AG08395 (cell line): ENCODE data around the gene AADACL2.
"Not testable (repeated sequence)": the region's sequence is repeated elsewhere in the genome, so short reads cannot be mapped to it uniquely, and the experiment has no call there.

Source experiments
- DNase-seq: peaks from one replicate; pipeline ENCODE4 v3.0.0; 2012; ENCODE audit warnings: mixed read lengths, low spot score

The AADACL2 gene

DNA sequence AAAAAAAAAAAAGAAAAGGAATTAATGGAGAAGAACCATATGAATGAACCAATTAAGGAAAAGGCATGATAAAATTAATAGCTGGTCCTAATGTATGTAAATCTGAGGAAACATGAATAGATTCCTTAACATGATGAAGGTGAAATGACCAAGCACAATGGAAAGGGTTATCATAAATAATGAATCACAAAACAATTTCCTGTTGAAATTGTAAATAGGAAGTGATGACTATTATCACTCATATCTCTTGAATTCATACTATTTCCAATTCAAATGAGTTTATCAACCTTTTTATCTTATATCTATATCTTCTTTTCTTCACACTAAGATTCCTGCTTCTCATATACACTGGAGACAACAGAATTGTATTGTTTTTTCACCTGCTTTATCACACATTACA is 32.0 kb downstream of the AADACL2 start:
- no peak for DNase-seq

GRCh38 chr3:151766454-151766853 is 32.7 kb downstream of the AADACL2 start:
- DNase-seq: peak; percentile 4

DNA sequence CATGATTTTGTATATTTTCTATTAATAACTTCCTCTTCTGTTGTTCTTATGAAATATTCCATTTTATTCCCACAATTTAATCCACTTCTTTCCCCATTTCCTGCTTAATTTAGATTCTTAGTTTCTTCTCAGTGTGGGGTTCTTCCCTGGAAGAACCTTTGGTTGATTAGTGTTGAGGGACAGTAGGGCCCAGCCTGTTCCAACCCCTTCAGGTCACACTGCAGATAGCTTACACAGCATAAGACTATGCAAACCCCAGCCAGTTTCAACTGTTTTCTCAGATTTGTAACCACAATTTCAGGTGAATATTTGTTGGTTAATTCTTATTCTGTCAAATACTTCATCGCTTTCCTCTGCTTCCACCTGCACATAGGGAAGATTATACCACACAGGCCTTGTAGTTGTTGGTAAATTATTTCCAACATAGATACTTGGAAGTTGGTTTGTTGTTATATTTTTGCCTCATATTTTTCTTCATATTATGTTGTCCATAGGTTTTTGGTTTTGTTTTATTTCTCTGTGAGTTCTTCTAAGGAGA is 34.7 kb downstream of the AADACL2 start:
- DNase-seq: no peak

DNA sequence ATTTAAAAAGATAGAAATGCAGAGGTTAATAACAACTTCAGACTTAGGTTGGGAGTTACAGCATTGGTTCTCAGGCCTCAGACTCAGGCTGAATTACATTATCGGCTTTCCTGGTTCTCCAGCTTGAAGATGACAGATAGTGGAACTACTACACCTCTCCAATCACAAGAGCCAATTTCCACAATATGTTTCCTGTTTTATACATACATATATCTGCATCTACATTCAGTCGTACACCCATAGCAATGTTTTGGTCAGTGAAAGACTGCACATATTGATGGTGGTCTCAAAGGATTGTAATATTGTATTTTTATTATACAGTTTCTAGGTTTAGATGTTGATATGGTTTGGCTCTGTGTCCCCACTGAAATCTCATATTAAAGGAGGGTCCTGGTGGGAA is 35.4 kb downstream of the AADACL2 start:
- no peak for DNase-seq

DNA sequence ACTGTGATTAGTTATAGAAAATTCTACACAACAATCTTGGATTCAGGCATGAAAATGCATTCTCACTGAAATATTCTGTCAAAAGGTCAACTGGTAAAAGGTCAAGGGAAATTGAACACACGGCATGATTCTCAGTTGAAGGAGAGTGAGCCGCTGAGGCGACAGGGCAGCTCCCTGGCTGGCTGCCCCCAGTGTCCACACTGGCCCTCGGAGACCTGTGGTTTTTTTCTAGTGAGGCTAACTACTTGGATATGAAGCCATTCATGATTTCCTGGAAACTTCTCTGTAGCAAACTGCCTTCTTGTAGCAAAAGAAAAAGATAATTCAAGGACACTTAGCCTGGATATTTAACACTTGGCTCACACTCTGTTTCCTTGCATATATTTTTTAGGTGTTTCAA is 37.2 kb downstream of the AADACL2 start:
- DNase-seq: peak; percentile 67

- no peak for DNase-seq
Measured at GRCh38 chr3:151772825-151773480, 39.2 kb downstream of the AADACL2 start.

DNA sequence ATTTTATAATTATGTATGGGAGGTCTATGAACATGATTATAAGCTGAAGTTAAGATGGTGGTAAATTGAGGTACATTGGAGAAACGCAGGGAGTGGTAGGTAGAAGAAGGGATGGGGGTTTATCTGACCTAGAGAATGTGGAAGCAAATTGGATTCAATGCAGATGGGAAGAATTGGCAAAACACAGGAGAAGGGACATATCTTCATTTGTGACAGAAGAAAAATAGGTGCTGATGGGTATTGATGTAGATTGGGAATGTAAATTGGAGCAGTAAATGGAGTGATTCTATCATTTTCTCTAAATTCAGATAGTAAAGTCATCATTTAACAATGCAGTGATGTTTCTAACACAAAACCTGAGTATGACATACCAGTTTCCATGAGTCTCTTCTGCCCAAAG is 40.5 kb downstream of the AADACL2 start:
- DNase-seq: no peak

GRCh38 chr3:151774910-151775309 is 41.2 kb downstream of the AADACL2 start:
- no peak for DNase-seq

DNA sequence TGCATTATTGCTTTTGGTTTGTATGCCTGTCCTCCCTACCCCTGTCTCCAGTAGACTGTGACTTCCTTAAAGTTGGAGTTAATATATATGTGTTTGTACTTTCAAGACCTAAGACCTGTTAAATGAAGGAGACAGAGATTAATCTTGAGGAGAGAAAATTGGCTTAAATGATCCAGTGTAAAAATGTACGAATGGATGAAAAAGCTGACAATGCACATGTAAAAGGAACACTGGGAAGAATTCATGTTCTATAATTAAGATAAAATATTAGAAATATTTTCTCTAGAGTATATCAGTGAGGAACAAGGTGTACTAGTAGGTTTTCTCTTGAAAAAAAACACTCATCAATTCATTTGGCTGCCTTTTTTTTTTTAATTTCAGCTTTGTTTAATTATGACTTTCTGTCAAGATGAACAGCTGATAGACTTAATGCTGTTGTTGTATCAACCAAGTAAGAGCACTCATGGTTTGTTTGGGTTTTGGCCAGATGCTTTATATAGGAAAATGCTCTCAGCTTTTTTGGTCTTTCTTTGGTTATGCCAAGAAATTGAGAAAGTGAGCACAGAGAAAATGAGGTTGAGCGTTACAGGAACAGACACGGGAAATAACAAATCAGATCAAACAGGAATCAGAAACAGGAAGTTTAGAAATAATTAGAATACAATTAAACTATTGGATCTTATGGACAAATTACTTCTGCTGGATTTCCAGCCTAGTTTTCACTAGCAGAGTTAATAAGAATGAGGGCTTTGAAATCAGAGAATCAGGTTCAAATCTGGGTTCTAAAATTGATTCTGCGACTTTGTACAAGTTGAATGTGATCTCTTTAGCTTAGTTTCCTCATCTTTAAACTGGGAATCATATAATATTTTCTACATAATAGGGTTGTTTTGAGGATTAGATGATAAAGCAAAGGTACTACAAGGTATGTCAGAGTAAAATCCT is 41.9 kb downstream of the AADACL2 start:
- DNase-seq: no peak

DNA sequence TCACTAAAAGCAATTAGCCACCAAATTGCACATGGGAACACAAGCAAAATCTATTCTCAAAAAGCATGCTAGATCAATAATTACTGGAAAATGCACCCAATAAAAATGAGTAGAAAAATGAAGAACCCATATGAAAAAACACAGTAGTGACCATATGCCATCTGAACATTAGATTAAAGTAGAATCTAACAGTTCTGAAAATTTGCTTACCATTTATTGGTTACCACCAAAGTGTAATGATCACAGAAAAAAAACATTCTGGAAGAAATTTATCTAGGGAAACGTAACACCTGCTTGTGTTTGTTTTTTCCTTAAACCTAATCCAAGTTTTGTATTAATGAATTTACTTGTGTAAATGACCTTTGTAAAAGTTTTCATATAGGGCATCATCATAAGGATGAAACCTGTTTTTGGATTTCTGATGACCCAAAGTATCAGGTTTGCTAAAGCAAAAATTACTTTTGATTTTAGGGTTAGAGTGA is 42.6 kb downstream of the AADACL2 start:
- DNase-seq: no peak

DNA sequence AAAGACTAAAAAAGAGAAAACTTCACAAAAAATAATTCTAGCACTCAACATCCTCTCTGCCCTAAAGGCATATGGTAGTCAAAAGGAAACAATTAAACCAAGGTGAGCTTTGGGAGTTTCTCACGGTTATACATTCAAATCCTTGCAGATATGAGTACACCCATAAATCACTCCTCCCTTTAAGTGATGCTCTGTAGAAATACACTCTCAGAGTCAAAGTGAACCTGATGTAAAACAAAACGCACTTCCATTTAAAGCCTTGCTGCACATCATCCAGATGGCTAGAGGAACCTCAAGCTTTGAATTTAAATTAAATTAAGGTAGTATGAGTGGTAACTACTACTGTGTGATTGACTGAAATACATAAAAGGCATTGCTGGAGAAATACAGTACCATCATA is 44.2 kb downstream of the AADACL2 start:
- no peak for DNase-seq

GRCh38 chr3:151787626-151788025 is 53.9 kb downstream of the AADACL2 start:
- no peak for DNase-seq

- DNase-seq: no peak
Measured at GRCh38 chr3:151788401-151788800, 54.7 kb downstream of the AADACL2 start.

DNA sequence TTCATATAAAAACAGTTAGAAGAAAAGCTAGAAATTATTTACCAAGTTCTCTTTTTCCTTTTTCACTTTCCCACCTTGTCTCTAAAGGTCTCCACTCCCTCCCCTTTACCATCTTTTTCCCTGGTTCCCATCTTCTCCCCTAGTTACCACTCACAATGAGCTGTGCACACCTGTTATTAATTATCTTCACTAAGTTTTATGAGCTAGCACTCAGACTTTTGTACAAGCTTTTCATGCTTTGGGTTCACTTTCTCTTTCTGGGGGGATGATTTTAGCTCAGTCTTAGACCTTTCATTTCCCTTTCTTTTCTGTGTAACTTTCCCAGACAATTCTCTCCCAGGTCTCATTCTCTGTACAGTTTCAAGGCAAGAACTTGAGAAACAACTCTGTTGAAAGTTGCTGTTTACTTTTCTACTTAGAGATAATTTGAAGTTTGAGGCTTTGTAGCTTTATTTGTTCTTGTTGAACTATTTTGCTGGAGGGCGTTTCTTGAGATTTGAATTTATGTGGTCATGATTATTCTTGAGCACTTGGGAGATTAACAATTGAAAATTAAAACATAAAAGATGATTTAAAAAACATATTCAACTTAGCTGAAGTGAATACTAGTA is 56.2 kb downstream of the AADACL2 start:
- no peak for DNase-seq

GRCh38 chr3:151790763-151791162 is 57.0 kb downstream of the AADACL2 start:
- DNase-seq: not testable (repeated sequence)

DNA sequence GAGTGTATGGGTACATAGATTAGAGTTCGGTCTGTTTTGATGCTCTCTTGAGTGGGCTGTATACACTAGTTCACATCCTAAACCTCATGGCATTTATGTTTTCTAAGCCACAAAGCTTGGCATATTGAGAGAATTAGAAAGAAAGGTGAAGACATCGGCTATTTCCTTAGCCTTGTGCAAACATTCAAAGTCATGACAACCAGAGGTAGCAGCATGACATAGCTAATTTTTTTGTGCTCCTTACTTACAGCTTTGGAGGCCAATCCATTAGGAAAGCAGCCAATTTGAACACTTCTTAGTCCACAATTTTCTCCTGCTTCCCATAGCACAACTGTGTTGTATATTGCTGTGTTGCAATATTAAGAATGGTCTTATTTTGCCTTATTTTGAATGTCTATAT is 58.7 kb downstream of the AADACL2 start:
- no peak for DNase-seq

GRCh38 chr3:151793636-151794035 is 59.9 kb downstream of the AADACL2 start:
- DNase-seq: no peak

- DNase-seq: no peak
Measured at GRCh38 chr3:151794080-151794479, 60.4 kb downstream of the AADACL2 start.

- DNase-seq: peak; percentile 55
Measured at GRCh38 chr3:151795276-151795675, 61.5 kb downstream of the AADACL2 start.

DNA sequence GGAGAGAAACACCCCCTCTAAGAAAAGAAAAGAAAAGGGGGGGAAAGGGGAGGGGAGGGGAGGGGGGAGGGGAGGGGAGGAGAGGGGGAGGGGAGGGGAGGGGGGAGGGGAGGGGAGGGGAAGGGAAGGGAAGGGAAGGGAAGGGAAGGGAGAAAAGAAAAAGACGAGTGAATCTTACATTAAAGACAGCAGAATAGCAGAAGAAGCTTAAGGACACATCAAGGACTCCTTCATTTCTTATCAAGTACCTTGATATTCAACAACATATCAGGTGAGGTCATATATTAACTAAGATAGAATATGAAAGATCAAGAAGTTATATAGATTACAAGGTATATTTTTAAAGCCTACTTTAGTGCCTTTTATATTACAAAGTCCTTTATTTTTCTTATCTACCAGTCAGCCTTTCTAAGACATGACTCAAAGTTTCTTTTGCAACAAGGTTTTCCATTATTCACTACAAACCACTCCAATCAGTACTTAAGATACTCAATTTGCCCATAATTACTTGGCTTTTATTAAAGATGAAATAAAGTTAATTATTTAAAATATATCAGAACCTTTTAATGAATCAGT is 62.5 kb downstream of the AADACL2 start:
- DNase-seq: no peak

- DNase-seq: no peak
Measured at GRCh38 chr3:151798466-151798865, 64.7 kb downstream of the AADACL2 start.

GRCh38 chr3:151800431-151800830 is 66.7 kb downstream of the AADACL2 start:
- DNase-seq: no peak
